Heart right ventricle (tissue), 16 donors: ENCODE results near the gene PTPN2. TPM values are rescaled to one million over a fixed set of nuclear protein-coding genes. Genes with fewer than 3 reads are reported as not detected.

Experiments
- ATAC-seq, 8 donors: fragments of 200-7000 bp; cut with Tn5 transposase; one replicate each; pipeline ENCODE4 v1.9.1; 2020; ENCODE audit warnings: mild to moderate bottlenecking in 8 of 8, moderate library complexity in 8 of 8, moderate number of reproducible peaks in 1 of 8
- DNase-seq, 2 donors: peaks; one replicate each; pipeline ENCODE4 v3.0.0-alpha.2; 2020
- H3K27ac ChIP-seq, 10 donors: fragments of 200-600 bp; sonication (generic) in 2 of 10; one replicate each; pipeline versions ENCODE4 v1.5.0 to v1.8.0; 2020 to 2022; ENCODE audit warnings: mild to moderate bottlenecking in 3 of 10
- H3K27me3 ChIP-seq, 7 donors: fragments of 200-600 bp; one replicate each; pipeline ENCODE4 v1.8.0; 2021 to 2022; ENCODE audit warnings: mild to moderate bottlenecking in 2 of 7
- H3K36me3 ChIP-seq, 9 donors: fragments of 200-600 bp; sonication (generic) in 1 of 9; one replicate each; pipeline versions ENCODE4 v1.5.0 to v1.8.0; 2020 to 2022; ENCODE audit warnings: mild to moderate bottlenecking in 2 of 9
- H3K4me1 ChIP-seq, 9 donors: fragments of 200-600 bp; sonication (generic) in 1 of 9; one replicate each; pipeline versions ENCODE4 v1.5.0 to v1.8.0; 2020 to 2022; ENCODE audit warnings: mild to moderate bottlenecking in 4 of 9
- H3K4me3 ChIP-seq, 10 donors: fragments of 200-600 bp; sonication (generic) in 2 of 10; one replicate each; pipeline versions ENCODE4 v1.5.0 to v1.8.0; 2020 to 2022; ENCODE audit warnings: mild to moderate bottlenecking in 7 of 10, moderate library complexity in 2 of 10
- H3K9me3 ChIP-seq, 11 donors: fragments of 200-600 bp in 10 of 11; sonication (generic) in 2 of 11; one replicate each; pipeline versions ENCODE4 v1.5.0 to v1.8.0; 2013 to 2022; ENCODE audit warnings: mild to moderate bottlenecking in 2 of 11, control low read depth in 1 of 11, moderate library complexity in 1 of 11
- CTCF ChIP-seq, 9 donors: fragments of 200-600 bp; sonication (generic) in 2 of 9; IDR thresholded peaks; one replicate each; pipeline versions ENCODE4 v1.5.0 to v1.8.0; 2021 to 2022; ENCODE audit warnings: antibody characterized with exemption in 9 of 9, mild to moderate bottlenecking in 5 of 9, moderate library complexity in 1 of 9
- WGBS, 2 donors: extraction: QIAGEN DNeasy Blood & Tissue Kit; methylation state at CpG; one replicate each; pipeline ENCODE4 v1.1.7; 2013; ENCODE audit warnings: inconsistent platforms in 1 of 2; 5-methylcytosine and 5-hydroxymethylcytosine counted together
- intact Hi-C, 10 donors: fragments of 100-400 bp; cut with DNase I; formaldehyde crosslinking; loops; one replicate each; pipeline versions ENCODE4 v1.11.1 to v1.14.2; 2022
- polyA plus RNA-seq, 2 donors: library from polyadenylated mRNA; stranded (reverse); fragments of 200-250 nt; gene quantifications; one replicate each; pipeline ENCODE4 v1.2.3, GENCODE V29; 2013
- total RNA-seq, 10 donors: library from RNA; stranded (reverse); fragmentation: NEBNext Ultra II Directional in 3 of 10; extraction: Animal tissue kit (Norgen Biotek cat#: 25700) in 3 of 10; gene quantifications; one replicate each; pipeline versions ENCODE4 v1.2.1 to v1.2.4, GENCODE V29; 2021 to 2023
- donor health status: Arrhythmogenic right ventricular cardiomyopathy.
- donor health status: ischemic (EF 13 %, LVEDD 7.1; RV severe dilation, severe dysfunction).
- donor health status: healthy with polysubstance abuse.
- donor health status: DM: no; HTN: yes; CAD: no.
- donor health status: DM: no; HTN: no; CAD: no.
- donor health status: ischemic (EF 25% LVEDD 6.9; RV normal size, moderate dysfunction).
- donor health status: ischemic (EF 25% LVEDD 5.7; RV mildly dilated, moderate dysfunction).
- donor health status: healthy.
- donor health status: DM: yes; HTN: yes; CAD: no.
- donor health status: Ischemic cardiomyopathy.
- donor health status: ischemic (EF 35%, LVEDD 5.7; RV mildly dilated, moderate dysfunction).
- donor health status: nonischemic (EF 11% LVEDD 7.7; RV severe dilation, severe dysfunction).
- donor health status: DM: yes; HTN: yes; CAD: no.
- donor health status: PGD.
- donor health status: ischemic (EF 29% LVEDD 5.4; RV normal size, mild dysfunction).
- donor health status: nonischemic (EF 23%, LVEDD 6.1; RV moderate dilation, normal function).

PTPN2 gene
- total and polyA plus RNA-seq, 12 donors, result 10.5 to 19.5 (median 13.5) TPM

GRCh38 chr18:12862467-12862866 lies 21.6 kb downstream of the PTPN2 start:
- H3K27ac ChIP-seq, result no peak overlapping the region
- H3K36me3 ChIP-seq, result peaks cover 0 to 9% (median 0%) of the 10 kb centered on the region in 9 donors
- intact Hi-C loops, result no loop called here
- no peak for DNase-seq
- no peak for ATAC-seq
- H3K4me3 ChIP-seq, result no peak overlapping the region
- WGBS, 2 donors, result 54 to 56% methylated on average over 2 of the region's 2 CpGs
- H3K4me1 ChIP-seq, result peaks cover 0 to 39% (median 9%) of the 10 kb centered on the region in 9 donors
- H3K9me3 ChIP-seq, result no peaks in the 10 kb centered on the region
- H3K27me3 ChIP-seq, result no peaks in the 10 kb centered on the region
- no peak for TF ChIP-seq CTCF (IDR thresholded peaks at IDR 0.05)

GRCh38 chr18:12861637-12862036 lies 22.4 kb downstream of the PTPN2 start:
- ATAC-seq, result no peak
- Histone ChIP-seq H3K36me3 (peaks cover 0 to 13% (median 0%) of the 10 kb centered on the region in 9 donors), H3K4me3 (no peak overlapping the region), H3K4me1 (peaks cover 0 to 34% (median 9%) of the 10 kb centered on the region in 9 donors), H3K27me3 (no peaks in the 10 kb centered on the region), H3K9me3 (no peaks in the 10 kb centered on the region), H3K27ac (no peak overlapping the region)
- intact Hi-C loops, result no loop called here
- DNase-seq, result no peak
- TF ChIP-seq CTCF (IDR thresholded peaks at IDR 0.05), result no peak
- WGBS, 2 donors, result 80 to 82% methylated on average over 1 of the region's 1 CpG

DNA sequence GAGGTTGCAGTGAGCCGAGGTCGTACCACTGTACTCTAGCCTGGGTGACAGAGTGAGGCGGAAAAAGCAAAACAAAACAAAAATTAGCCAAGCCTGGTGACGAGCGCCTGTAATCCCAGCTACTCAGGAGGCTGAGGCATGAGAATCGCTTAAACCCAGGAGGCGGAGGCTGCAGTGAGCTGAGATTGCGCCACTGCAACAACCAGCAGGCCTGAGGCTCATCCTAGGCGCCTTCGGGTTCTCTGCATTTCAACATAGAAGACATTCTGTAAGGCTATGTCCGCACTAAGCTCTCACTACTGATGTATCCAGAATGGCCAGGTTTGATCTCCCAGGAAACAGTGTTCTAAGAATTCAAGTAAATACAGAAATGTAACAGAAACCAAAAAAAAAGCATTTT lies 23.5 kb downstream of the PTPN2 start:
- no peak for TF ChIP-seq CTCF (IDR thresholded peaks at IDR 0.05)
- ATAC-seq, result no peak
- intact Hi-C loops, result no loop called here

DNA sequence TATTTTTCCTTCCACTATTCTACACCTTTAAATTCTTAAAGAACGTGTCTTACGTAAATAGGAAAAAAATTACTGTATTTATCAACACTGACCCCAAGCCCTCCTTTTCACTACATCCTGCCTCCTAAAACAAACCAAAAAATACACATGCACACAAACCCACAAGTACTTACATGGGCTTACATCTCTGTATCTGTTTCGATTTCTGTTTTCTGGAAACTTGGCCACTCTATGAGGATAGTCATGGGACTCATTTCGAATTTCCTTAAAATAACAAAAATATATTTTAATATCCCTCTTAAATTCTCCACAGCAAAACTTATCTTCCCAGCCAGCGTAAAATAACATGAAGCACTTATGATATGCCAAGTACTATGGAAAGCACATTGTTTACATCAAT lies 25.0 kb downstream of the PTPN2 start:
- DNase-seq (no peak), ATAC-seq (no peak)
- intact Hi-C loops, result no loop called here
- no peaks in the 10 kb centered on the region for H3K9me3 ChIP-seq
- 81 to 84% methylated on average over 5 of the region's 5 CpGs for WGBS, 2 donors
- H3K27me3 ChIP-seq, result no peaks in the 10 kb centered on the region
- H3K4me3 ChIP-seq, result no peak overlapping the region
- no peak for TF ChIP-seq CTCF (IDR thresholded peaks at IDR 0.05)
- peaks cover 0 to 24% (median 0%) of the 10 kb centered on the region in 9 donors for H3K36me3 ChIP-seq
- H3K27ac ChIP-seq, result no peak overlapping the region
- H3K4me1 ChIP-seq, result peaks cover 0 to 28% (median 9%) of the 10 kb centered on the region in 9 donors

More for the DNA sequence above, 23.5 kb downstream of the PTPN2 start:
- H3K36me3 ChIP-seq, result peaks cover 0 to 22% (median 0%) of the 10 kb centered on the region in 9 donors
- no peak overlapping the region for H3K4me3 ChIP-seq
- no peaks in the 10 kb centered on the region for H3K27me3 ChIP-seq
- H3K9me3 ChIP-seq, result no peaks in the 10 kb centered on the region
- H3K4me1 ChIP-seq, result peaks cover 0 to 34% (median 9%) of the 10 kb centered on the region in 9 donors
- DNase-seq, result no peak
- H3K27ac ChIP-seq, result no peak overlapping the region
- WGBS, 2 donors, result 97 to 98% methylated on average over 11 of the region's 11 CpGs
